ENCODE results near the gene THAP8.
A peak's percentile ranks its signal among the peaks of the same experiment; 100 is the strongest.

THAP8 gene

GRCh38 chr19:36030264-36031148 is 23.6 kb downstream of the THAP8 start:
- DNase-seq (ENCODE audit: low spot score), result no peak

- no peak for DNase-seq (ENCODE audit: low spot score)
Observed at GRCh38 chr19:36028313-36029041, 25.6 kb downstream of the THAP8 start.

- no peak for DNase-seq (ENCODE audit: low spot score)
Observed at GRCh38 chr19:36027696-36028095, 26.4 kb downstream of the THAP8 start.

- DNase-seq (ENCODE audit: low spot score), result no peak
Observed at GRCh38 chr19:36026091-36026876, 27.8 kb downstream of the THAP8 start.

- no peak for DNase-seq (ENCODE audit: low spot score)
Observed at GRCh38 chr19:36025541-36025940, 28.5 kb downstream of the THAP8 start.

GRCh38 chr19:36023432-36023831 is 30.7 kb downstream of the THAP8 start:
- DNase-seq (ENCODE audit: low spot score), result no peak

GRCh38 chr19:36019061-36019670 is 34.9 kb downstream of the THAP8 start:
- no peak for DNase-seq (ENCODE audit: low spot score)

GRCh38 chr19:36014012-36014924 is 39.8 kb downstream of the THAP8 start, which contains the start of gene ALKBH6:
Gene ALKBH6, minus strand, starts transcription at chr19:36014213. Its CDS starts 816 bp downstream, at chr19:36013397.
- DNase-seq (ENCODE audit: low spot score), result peak; percentile 99

GRCh38 chr19:36013280-36014011 is 40.6 kb downstream of the THAP8 start:
- no peak for DNase-seq (ENCODE audit: low spot score)

GRCh38 chr19:36010402-36010801 is 43.7 kb downstream of the THAP8 start:
- no peak for DNase-seq (ENCODE audit: low spot score)

- DNase-seq (ENCODE audit: low spot score), result no peak
Observed at GRCh38 chr19:36009633-36010379, 44.3 kb downstream of the THAP8 start.

- peak; percentile 79 for DNase-seq (ENCODE audit: low spot score)
Observed at GRCh38 chr19:36009220-36009619, 44.9 kb downstream of the THAP8 start.

GRCh38 chr19:36008336-36008978 is 45.6 kb downstream of the THAP8 start, which contains the start of gene SYNE4:
Gene SYNE4, minus strand, starts transcription at chr19:36008813. Its CDS starts 132 bp downstream, at chr19:36008681.
- no peak for DNase-seq (ENCODE audit: low spot score)

- no peak for DNase-seq (ENCODE audit: low spot score)
Observed at GRCh38 chr19:36006955-36007354, 47.1 kb downstream of the THAP8 start.

- no peak for DNase-seq (ENCODE audit: low spot score)
Observed at GRCh38 chr19:36003284-36003683, 50.8 kb downstream of the THAP8 start.

GRCh38 chr19:36001605-36002004 is 52.5 kb downstream of the THAP8 start:
- no peak for DNase-seq (ENCODE audit: low spot score)

- no peak for DNase-seq (ENCODE audit: low spot score)
Observed at GRCh38 chr19:35996777-35997176, 57.3 kb downstream of the THAP8 start.

All from D341Med (cell line).